WERI-Rb-1 (cell line): ENCODE results near the gene PAQR6.

ENCODE experiments used
- DNase-seq: peaks from one replicate; pipeline ENCODE4 v3.0.0-alpha.2; 2020
- H3K27ac ChIP-seq: fragments of 250-450 bp; sonication (Bioruptor Pico); 2 replicates; pipeline ENCODE4 v1.5.1; 2020; ENCODE audit warnings: mild to moderate bottlenecking, moderate library complexity
- H3K27me3 ChIP-seq: fragments of 250-450 bp; sonication (Bioruptor Pico); 2 replicates; pipeline ENCODE4 v1.5.1; 2021; ENCODE audit warnings: mild to moderate bottlenecking, low read depth, moderate library complexity; ENCODE audit not compliant: insufficient read depth, severe bottlenecking
- H3K36me3 ChIP-seq: fragments of 250-450 bp; sonication (Bioruptor Pico); 2 replicates; pipeline ENCODE4 v1.5.1; 2020; ENCODE audit warnings: mild to moderate bottlenecking, moderate library complexity
- H3K4me3 ChIP-seq: 2 replicates; pipeline ENCODE4 v1.5.1; 2011; ENCODE audit warnings: low read depth, mild to moderate bottlenecking, control low read depth, low read length
- H3K9me3 ChIP-seq: fragments of 250-450 bp; sonication (Bioruptor Pico); 2 replicates; pipeline ENCODE4 v1.5.1; 2021; ENCODE audit warnings: mild to moderate bottlenecking, moderate library complexity; ENCODE audit not compliant: severe bottlenecking
- TF ChIP-seq, protein P1 (sequence below): IDR thresholded peaks from 2 replicates; pipeline ENCODE4 v1.5.1; 2011; ENCODE audit warnings: low read depth, mild to moderate bottlenecking, control low read depth, inconsistent platforms, low read length

The PAQR6 gene

GRCh38 chr1:156249593-156249992 is 1.7 kb upstream of the PAQR6 start:
- H3K27me3 ChIP-seq = peaks cover 11% of the 10 kb centered on the region
- H3K4me3 ChIP-seq = no peak overlapping the region
- no peak overlapping the region for H3K27ac ChIP-seq
- H3K36me3 ChIP-seq = peaks cover 56% of the 10 kb centered on the region
- TF ChIP-seq, protein P1, sequence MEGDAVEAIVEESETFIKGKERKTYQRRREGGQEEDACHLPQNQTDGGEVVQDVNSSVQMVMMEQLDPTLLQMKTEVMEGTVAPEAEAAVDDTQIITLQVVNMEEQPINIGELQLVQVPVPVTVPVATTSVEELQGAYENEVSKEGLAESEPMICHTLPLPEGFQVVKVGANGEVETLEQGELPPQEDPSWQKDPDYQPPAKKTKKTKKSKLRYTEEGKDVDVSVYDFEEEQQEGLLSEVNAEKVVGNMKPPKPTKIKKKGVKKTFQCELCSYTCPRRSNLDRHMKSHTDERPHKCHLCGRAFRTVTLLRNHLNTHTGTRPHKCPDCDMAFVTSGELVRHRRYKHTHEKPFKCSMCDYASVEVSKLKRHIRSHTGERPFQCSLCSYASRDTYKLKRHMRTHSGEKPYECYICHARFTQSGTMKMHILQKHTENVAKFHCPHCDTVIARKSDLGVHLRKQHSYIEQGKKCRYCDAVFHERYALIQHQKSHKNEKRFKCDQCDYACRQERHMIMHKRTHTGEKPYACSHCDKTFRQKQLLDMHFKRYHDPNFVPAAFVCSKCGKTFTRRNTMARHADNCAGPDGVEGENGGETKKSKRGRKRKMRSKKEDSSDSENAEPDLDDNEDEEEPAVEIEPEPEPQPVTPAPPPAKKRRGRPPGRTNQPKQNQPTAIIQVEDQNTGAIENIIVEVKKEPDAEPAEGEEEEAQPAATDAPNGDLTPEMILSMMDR = no peak
- H3K9me3 ChIP-seq = no peaks in the 10 kb centered on the region
- no peak for DNase-seq

DNA sequence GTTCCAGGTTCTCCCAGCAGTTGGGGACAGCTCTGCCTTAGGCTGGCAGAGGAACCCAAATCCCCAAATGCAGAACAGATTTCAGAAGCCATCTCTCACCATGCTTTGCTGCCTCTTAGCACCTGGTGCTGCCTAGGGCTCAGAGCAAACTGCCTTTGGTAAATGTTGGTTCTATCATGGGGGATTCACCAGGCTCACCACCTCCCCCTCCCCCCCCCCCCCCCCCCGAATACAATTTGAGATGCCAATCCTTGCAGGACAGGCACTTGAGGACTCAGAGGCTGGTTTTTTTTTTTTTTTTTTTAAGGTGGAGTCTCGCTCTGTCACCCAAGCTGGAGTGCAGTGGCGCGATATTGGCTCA is 447 bp upstream of the PAQR6 start:
- TF ChIP-seq, protein P1 = no peak
- no peak for DNase-seq
- Histone ChIP-seq H3K36me3 (peaks cover 43% of the 10 kb centered on the region), H3K27ac (no peak overlapping the region), H3K27me3 (peaks cover 11% of the 10 kb centered on the region), H3K9me3 (no peaks in the 10 kb centered on the region), H3K4me3 (no peak overlapping the region)

GRCh38 chr1:156246781-156247459 is 936 bp downstream of the PAQR6 start:
- H3K27ac ChIP-seq = no peak overlapping the region
- TF ChIP-seq, protein P1 = 0 out of 2 replicates have a peak, but pooled peaks have one; percentile 0
- no peak overlapping the region for H3K4me3 ChIP-seq
- H3K36me3 ChIP-seq = peaks cover 33% of the 10 kb centered on the region
- H3K9me3 ChIP-seq = no peaks in the 10 kb centered on the region
- DNase-seq = no peak
- peaks cover 11% of the 10 kb centered on the region for H3K27me3 ChIP-seq

DNA sequence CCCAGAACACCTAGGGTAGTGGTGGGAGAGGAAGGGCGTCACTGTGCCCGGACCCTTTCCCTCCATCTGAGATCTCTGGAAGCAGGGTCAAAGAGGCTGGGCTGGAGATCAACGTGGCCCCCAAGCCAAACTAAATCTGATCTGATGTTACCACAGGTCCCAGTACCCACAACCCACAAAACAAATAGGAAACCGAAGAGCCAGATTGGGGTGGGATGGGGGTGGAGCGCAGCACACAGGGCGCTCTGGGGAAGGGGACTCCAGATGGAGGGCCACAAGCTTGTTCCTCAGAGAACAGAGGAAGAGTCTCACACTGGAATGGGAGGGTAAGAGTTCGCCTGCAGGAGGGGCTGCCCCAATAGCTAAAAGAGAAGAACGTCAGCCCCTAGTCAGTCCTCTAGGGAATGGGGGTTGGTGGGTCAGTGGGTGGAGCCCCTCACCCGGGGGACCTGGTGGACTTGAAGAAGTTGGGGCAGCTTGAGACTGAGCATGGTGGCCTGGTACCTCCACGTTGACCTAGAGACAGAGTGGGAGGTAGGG is 1.5 kb downstream of the PAQR6 start:
- TF ChIP-seq, protein P1 = 0 out of 2 replicates have a peak, but pooled peaks have one; percentile 1
- Histone ChIP-seq H3K4me3 (peak overlapping the region; percentile 44), H3K36me3 (peaks cover 29% of the 10 kb centered on the region), H3K9me3 (no peaks in the 10 kb centered on the region), H3K27ac (no peak overlapping the region), H3K27me3 (peaks cover 11% of the 10 kb centered on the region)
- no peak for DNase-seq

GRCh38 chr1:156245451-156246232 is 2.2 kb downstream of the PAQR6 start:
- peak overlapping the region; percentile 44 for H3K4me3 ChIP-seq
- H3K27me3 ChIP-seq = peaks cover 11% of the 10 kb centered on the region
- peak overlapping the region; percentile 13; the same call in 1 of the 2 replicates for H3K27ac ChIP-seq
- H3K9me3 ChIP-seq = no peaks in the 10 kb centered on the region
- TF ChIP-seq, protein P1 = no peak
- peaks cover 25% of the 10 kb centered on the region for H3K36me3 ChIP-seq
- DNase-seq = peak; percentile 79
